Transverse colon (tissue), 4 donors: Measurements from ENCODE around the gene EML1.

ENCODE experiments used
- POLR2A ChIP-seq: fragments of 450-650 bp; IDR thresholded peaks from one replicate; pipeline ENCODE4 v1.6.1; 2016; ENCODE audit warnings: antibody characterized with exemption, mild to moderate bottlenecking, moderate library complexity
- POLR2AphosphoS5 ChIP-seq, 3 donors: sonication (generic); formaldehyde crosslinking; IDR thresholded peaks; one replicate each; pipeline ENCODE4 v1.6.1; 2016; ENCODE audit warnings: antibody characterized with exemption in 3 of 3
- TF ChIP-seq, protein P1 (sequence below), 5 experiments: fragments of 200-600 bp in 3 of 5; fragments of 450-650 bp in 2 of 5; sonication (generic) in 3 of 5; IDR thresholded peaks; 1 replicate in 2 of 5; 2 replicates in 3 of 5; pipeline ENCODE4 v1.5.1; 2016 to 2017; ENCODE audit warnings: antibody characterized with exemption in 5 of 5, inconsistent platforms in 3 of 5, mild to moderate bottlenecking in 2 of 5, moderate library complexity in 1 of 5

DNA sequence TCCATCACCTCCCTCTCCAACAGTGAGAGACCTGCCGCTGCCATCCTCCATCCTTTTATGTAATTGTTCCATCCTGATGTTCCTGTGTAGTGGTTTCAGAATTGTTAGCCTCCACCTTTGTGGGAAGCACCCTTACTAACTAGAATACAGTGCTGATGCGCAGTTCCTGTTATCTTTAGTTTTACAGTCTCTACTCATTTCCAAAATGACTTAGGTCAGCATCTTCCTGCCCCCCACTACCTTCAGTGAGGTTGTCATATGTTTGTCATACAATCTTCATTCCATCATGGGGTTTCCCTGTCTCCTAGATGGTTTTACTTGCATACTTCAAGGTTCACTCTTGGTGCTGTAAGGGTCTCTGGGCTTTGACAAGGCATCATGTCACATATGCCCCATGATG lies 69.8 kb downstream of the EML1 start:
- TF ChIP-seq POLR2A (no peak), POLR2AphosphoS5 (IDR thresholded peaks at IDR 0.05) (no peak)
- TF ChIP-seq, protein P1, sequence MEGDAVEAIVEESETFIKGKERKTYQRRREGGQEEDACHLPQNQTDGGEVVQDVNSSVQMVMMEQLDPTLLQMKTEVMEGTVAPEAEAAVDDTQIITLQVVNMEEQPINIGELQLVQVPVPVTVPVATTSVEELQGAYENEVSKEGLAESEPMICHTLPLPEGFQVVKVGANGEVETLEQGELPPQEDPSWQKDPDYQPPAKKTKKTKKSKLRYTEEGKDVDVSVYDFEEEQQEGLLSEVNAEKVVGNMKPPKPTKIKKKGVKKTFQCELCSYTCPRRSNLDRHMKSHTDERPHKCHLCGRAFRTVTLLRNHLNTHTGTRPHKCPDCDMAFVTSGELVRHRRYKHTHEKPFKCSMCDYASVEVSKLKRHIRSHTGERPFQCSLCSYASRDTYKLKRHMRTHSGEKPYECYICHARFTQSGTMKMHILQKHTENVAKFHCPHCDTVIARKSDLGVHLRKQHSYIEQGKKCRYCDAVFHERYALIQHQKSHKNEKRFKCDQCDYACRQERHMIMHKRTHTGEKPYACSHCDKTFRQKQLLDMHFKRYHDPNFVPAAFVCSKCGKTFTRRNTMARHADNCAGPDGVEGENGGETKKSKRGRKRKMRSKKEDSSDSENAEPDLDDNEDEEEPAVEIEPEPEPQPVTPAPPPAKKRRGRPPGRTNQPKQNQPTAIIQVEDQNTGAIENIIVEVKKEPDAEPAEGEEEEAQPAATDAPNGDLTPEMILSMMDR (IDR thresholded peaks at IDR 0.05), result no peak
